ENCODE results near the gene ANKRD62.

Gene ANKRD62

DNA sequence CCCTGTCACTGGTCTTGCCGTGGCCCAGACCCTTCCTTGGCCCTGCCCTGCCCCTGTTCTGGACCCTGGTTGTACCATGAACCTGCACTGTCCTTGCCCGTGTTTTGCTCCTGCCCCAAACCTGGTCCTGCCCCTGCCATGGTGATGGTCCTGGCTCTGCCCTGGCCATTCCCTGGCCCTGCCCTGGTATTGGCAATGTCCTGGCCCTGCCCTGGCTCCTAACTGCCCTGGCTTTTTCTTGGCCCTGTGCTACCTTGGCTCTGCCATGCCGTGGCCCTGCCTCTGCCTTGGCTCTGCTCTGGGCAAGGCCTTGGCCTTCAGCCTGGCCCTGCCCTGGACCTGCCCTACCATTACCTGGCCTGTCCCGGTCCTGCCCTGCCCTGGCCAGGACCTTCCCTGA is 5.5 kb upstream of the ANKRD62 start:
- H3K9ac ChIP-seq (ENCODE audit: low read depth, low read length, poor library complexity, severe bottlenecking) = no peak overlapping the region
- H3K9me3 ChIP-seq (ENCODE audit: insufficient read depth, low read depth, low read length) = peaks cover 4% of the 10 kb centered on the region; the same call in 1 of the 2 replicates

DNA sequence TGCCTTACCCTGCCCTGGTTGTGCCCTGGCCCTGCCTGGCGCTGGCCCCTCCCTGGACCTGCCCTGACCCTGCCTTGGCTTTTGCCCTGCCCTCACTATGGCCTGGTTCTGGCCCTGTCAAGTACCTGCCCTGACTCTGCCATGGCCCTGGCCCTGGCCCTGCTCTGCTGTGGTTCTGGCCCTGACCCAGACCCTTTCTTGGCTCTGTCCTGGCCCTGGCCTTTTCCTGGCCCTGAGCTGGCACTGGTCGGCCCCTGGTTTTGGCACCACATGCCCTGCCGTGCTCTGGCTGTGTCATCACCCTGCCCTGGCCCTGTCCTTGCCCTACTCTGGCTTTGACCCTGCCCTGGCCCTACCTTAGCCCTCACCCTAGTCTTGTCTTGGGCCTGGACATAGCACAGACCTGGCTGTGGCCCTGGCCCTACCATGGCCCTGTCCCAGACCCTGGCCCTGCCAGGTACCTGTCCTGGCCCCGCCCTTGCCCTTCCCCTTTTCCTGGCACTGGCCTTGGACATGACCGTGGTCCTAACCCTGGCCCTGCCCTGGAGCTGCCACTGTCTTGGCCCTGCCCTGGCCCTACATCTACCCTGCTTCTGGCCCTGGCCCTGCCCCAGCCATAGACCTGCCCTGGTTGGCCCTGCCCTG is 4.8 kb upstream of the ANKRD62 start:
- H2AFZ ChIP-seq (ENCODE audit: low read length) = no peak overlapping the region
- H3K79me2 ChIP-seq (ENCODE audit: insufficient read depth, low read length) = no peaks in the 10 kb centered on the region
- H4K20me1 ChIP-seq (ENCODE audit: insufficient read depth, low read length, poor library complexity, severe bottlenecking) = no peaks in the 10 kb centered on the region
- H3K36me3 ChIP-seq (ENCODE audit: insufficient read depth, low read length) = no peaks in the 10 kb centered on the region
- no peak overlapping the region for H3K4me2 ChIP-seq (ENCODE audit: low read depth, low read length, poor library complexity, severe bottlenecking)
- H3K4me1 ChIP-seq (ENCODE audit: insufficient read depth, low read length, poor library complexity, severe bottlenecking) = no peaks in the 10 kb centered on the region
- no peaks in the 10 kb centered on the region for H3F3A ChIP-seq (ENCODE audit: low read depth)
- peaks cover 4% of the 10 kb centered on the region; the same call in 1 of the 2 replicates for H3K9me3 ChIP-seq (ENCODE audit: insufficient read depth, low read depth, low read length)
- H3K27me3 ChIP-seq (ENCODE audit: insufficient read depth, low read length, poor library complexity, severe bottlenecking) = no peaks in the 10 kb centered on the region
- H3K9me2 ChIP-seq (replicated peaks; ENCODE audit: low read depth, low read length) = no peaks in the 10 kb centered on the region
- no peak overlapping the region for H3K4me3 ChIP-seq (ENCODE audit: low read length, poor library complexity, severe bottlenecking)
- TF ChIP-seq, protein P1, sequence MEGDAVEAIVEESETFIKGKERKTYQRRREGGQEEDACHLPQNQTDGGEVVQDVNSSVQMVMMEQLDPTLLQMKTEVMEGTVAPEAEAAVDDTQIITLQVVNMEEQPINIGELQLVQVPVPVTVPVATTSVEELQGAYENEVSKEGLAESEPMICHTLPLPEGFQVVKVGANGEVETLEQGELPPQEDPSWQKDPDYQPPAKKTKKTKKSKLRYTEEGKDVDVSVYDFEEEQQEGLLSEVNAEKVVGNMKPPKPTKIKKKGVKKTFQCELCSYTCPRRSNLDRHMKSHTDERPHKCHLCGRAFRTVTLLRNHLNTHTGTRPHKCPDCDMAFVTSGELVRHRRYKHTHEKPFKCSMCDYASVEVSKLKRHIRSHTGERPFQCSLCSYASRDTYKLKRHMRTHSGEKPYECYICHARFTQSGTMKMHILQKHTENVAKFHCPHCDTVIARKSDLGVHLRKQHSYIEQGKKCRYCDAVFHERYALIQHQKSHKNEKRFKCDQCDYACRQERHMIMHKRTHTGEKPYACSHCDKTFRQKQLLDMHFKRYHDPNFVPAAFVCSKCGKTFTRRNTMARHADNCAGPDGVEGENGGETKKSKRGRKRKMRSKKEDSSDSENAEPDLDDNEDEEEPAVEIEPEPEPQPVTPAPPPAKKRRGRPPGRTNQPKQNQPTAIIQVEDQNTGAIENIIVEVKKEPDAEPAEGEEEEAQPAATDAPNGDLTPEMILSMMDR (conservative IDR thresholded peaks at IDR 0.05; ENCODE audit: low read length) = no peak
- no peak for TF ChIP-seq EZH2phosphoT487 (IDR thresholded peaks at IDR 0.05; ENCODE audit: borderline replicate concordance)
- H3K9ac ChIP-seq (ENCODE audit: low read depth, low read length, poor library complexity, severe bottlenecking) = no peak overlapping the region

More for the DNA sequence above, 5.5 kb upstream of the ANKRD62 start:
- no peaks in the 10 kb centered on the region for H3K4me1 ChIP-seq (ENCODE audit: insufficient read depth, low read length, poor library complexity, severe bottlenecking)
- no peaks in the 10 kb centered on the region for H3F3A ChIP-seq (ENCODE audit: low read depth)
- no peaks in the 10 kb centered on the region for H3K36me3 ChIP-seq (ENCODE audit: insufficient read depth, low read length)
- TF ChIP-seq, protein P1 (conservative IDR thresholded peaks at IDR 0.05; ENCODE audit: low read length) = no peak
- no peak for TF ChIP-seq EZH2phosphoT487 (IDR thresholded peaks at IDR 0.05; ENCODE audit: borderline replicate concordance)
- H2AFZ ChIP-seq (ENCODE audit: low read length) = no peak overlapping the region
- no peaks in the 10 kb centered on the region for H3K9me2 ChIP-seq (replicated peaks; ENCODE audit: low read depth, low read length)
- no peak overlapping the region for H3K4me3 ChIP-seq (ENCODE audit: low read length, poor library complexity, severe bottlenecking)
- no peaks in the 10 kb centered on the region for H4K20me1 ChIP-seq (ENCODE audit: insufficient read depth, low read length, poor library complexity, severe bottlenecking)
- no peaks in the 10 kb centered on the region for H3K79me2 ChIP-seq (ENCODE audit: insufficient read depth, low read length)
- H3K4me2 ChIP-seq (ENCODE audit: low read depth, low read length, poor library complexity, severe bottlenecking) = no peak overlapping the region
- no peaks in the 10 kb centered on the region for H3K27me3 ChIP-seq (ENCODE audit: insufficient read depth, low read length, poor library complexity, severe bottlenecking)

DNA sequence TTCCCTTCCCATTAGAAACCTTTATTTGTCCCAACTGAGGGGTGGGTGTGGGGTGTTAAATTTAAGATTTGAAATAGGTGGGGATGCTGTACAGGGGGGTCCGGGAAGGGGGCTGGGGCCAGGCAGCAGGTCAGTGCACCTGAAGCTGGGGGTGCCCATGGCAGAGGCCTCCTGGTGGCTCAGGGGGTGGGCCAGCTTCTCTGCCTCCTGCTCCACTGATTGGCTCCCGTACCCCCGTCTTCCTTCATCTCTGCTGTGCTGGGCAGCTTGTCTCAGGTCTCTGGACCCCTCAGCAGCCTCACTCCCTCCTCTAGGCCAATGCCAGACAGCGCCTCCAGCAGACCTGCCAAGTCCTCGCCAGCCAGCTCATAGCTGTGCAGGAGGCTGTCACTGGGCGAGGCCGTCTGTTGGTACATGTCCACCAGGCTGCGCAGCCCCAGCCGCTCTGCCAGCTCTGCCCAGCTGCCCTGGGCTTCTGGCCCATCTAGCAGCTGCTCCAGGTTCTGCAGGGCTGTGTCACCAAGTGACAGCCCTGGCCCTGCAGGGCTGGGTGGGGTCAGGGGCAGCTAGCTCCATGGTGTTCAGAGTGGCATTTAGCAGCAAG is 2.0 kb upstream of the ANKRD62 start:
- no peaks in the 10 kb centered on the region for H3K9me2 ChIP-seq (replicated peaks; ENCODE audit: low read depth, low read length)
- H3K4me2 ChIP-seq (ENCODE audit: low read depth, low read length, poor library complexity, severe bottlenecking) = no peak overlapping the region
- no peak overlapping the region for H3K9ac ChIP-seq (ENCODE audit: low read depth, low read length, poor library complexity, severe bottlenecking)
- TF ChIP-seq, protein P1 (conservative IDR thresholded peaks at IDR 0.05; ENCODE audit: low read length) = no peak
- no peak for TF ChIP-seq EZH2phosphoT487 (IDR thresholded peaks at IDR 0.05; ENCODE audit: borderline replicate concordance)
- no peaks in the 10 kb centered on the region for H3K79me2 ChIP-seq (ENCODE audit: insufficient read depth, low read length)
- no peak overlapping the region for H3K4me3 ChIP-seq (ENCODE audit: low read length, poor library complexity, severe bottlenecking)
- no peaks in the 10 kb centered on the region for H3K36me3 ChIP-seq (ENCODE audit: insufficient read depth, low read length)
- H2AFZ ChIP-seq (ENCODE audit: low read length) = no peak overlapping the region
- H4K20me1 ChIP-seq (ENCODE audit: insufficient read depth, low read length, poor library complexity, severe bottlenecking) = no peaks in the 10 kb centered on the region
- H3F3A ChIP-seq (ENCODE audit: low read depth) = no peaks in the 10 kb centered on the region
- no peaks in the 10 kb centered on the region for H3K4me1 ChIP-seq (ENCODE audit: insufficient read depth, low read length, poor library complexity, severe bottlenecking)
- no peaks in the 10 kb centered on the region for H3K27me3 ChIP-seq (ENCODE audit: insufficient read depth, low read length, poor library complexity, severe bottlenecking)
- H3K9me3 ChIP-seq (ENCODE audit: insufficient read depth, low read depth, low read length) = peaks cover 4% of the 10 kb centered on the region; the same call in 1 of the 2 replicates
